Measurements from ENCODE around the gene MT1G.

Gene MT1G

GRCh38 chr16:56684926-56685590 is 17.2 kb upstream of the MT1G start:
- no peak for TF ChIP-seq CTCF (IDR thresholded peaks at IDR 0.05; ENCODE audit: low read depth, low read length)
- H3K4me3 ChIP-seq (ENCODE audit: low read depth, low read length): no peak overlapping the region

GRCh38 chr16:56684256-56684925 is 16.5 kb upstream of the MT1G start:
- no peak overlapping the region for H3K4me3 ChIP-seq (ENCODE audit: low read depth, low read length)
- TF ChIP-seq CTCF (IDR thresholded peaks at IDR 0.05; ENCODE audit: low read depth, low read length): no peak

GRCh38 chr16:56683424-56684172 is 15.7 kb upstream of the MT1G start:
- H3K4me3 ChIP-seq (ENCODE audit: low read depth, low read length): no peak overlapping the region
- TF ChIP-seq CTCF (IDR thresholded peaks at IDR 0.05; ENCODE audit: low read depth, low read length): no peak

- peak overlapping the region; percentile 64 for H3K4me3 ChIP-seq (ENCODE audit: low read depth, low read length)
- TF ChIP-seq CTCF (IDR thresholded peaks at IDR 0.05; ENCODE audit: low read depth, low read length): no peak
Observed at GRCh38 chr16:56682703-56683397, 15.0 kb upstream of the MT1G start.

- peak within 1 kb of the TSS; percentile 64 for H3K4me3 ChIP-seq (ENCODE audit: low read depth, low read length)
- TF ChIP-seq CTCF (IDR thresholded peaks at IDR 0.05; ENCODE audit: low read depth, low read length): no peak
Observed at GRCh38 chr16:56681939-56682702, 14.3 kb upstream of the MT1G start, which contains the start of gene MT1X. Gene MT1X, plus strand, starts transcription at chr16:56682470. Its CDS starts 71 bp downstream, at chr16:56682541.

- H3K4me3 ChIP-seq (ENCODE audit: low read depth, low read length): no peak overlapping the region
- no peak for TF ChIP-seq CTCF (IDR thresholded peaks at IDR 0.05; ENCODE audit: low read depth, low read length)
Observed at GRCh38 chr16:56679818-56680217, 12.0 kb upstream of the MT1G start.
